ENCODE results near the gene TBC1D10A. TPM values are rescaled to one million over a fixed set of nuclear protein-coding genes. Genes with fewer than 3 reads are reported as not detected.

Gene TBC1D10A
- total RNA-seq, 4 donors from 2014 or later: 46.8 to 63.9 (median 52.1) TPM

- TF ChIP-seq POLR2A (IDR thresholded peaks at IDR 0.05) (no peak), EP300 (IDR thresholded peaks at IDR 0.05) (no peak)
- TF ChIP-seq, protein P1, sequence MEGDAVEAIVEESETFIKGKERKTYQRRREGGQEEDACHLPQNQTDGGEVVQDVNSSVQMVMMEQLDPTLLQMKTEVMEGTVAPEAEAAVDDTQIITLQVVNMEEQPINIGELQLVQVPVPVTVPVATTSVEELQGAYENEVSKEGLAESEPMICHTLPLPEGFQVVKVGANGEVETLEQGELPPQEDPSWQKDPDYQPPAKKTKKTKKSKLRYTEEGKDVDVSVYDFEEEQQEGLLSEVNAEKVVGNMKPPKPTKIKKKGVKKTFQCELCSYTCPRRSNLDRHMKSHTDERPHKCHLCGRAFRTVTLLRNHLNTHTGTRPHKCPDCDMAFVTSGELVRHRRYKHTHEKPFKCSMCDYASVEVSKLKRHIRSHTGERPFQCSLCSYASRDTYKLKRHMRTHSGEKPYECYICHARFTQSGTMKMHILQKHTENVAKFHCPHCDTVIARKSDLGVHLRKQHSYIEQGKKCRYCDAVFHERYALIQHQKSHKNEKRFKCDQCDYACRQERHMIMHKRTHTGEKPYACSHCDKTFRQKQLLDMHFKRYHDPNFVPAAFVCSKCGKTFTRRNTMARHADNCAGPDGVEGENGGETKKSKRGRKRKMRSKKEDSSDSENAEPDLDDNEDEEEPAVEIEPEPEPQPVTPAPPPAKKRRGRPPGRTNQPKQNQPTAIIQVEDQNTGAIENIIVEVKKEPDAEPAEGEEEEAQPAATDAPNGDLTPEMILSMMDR (IDR thresholded peaks at IDR 0.05): no peak
- Histone ChIP-seq H3K27me3 (no peaks in the 10 kb centered on the region), H3K36me3 (peaks cover 0 to 28% (median 0%) of the 10 kb centered on the region in 3 donors), H3K4me1 (no peaks in the 10 kb centered on the region), H3K4me3 (no peak overlapping the region), H3K27ac (no peak overlapping the region), H3K9me3 (no peaks in the 10 kb centered on the region)
- DNase-seq (ENCODE audit: low spot score in 2 of 2): no peak
- WGBS, 2 donors: 82 to 86% methylated on average over 12 to 13 of the region's 13 CpGs
These were observed 45.2 kb upstream of the TBC1D10A start for GRCh38 chr22:30371981-30372380.

DNA sequence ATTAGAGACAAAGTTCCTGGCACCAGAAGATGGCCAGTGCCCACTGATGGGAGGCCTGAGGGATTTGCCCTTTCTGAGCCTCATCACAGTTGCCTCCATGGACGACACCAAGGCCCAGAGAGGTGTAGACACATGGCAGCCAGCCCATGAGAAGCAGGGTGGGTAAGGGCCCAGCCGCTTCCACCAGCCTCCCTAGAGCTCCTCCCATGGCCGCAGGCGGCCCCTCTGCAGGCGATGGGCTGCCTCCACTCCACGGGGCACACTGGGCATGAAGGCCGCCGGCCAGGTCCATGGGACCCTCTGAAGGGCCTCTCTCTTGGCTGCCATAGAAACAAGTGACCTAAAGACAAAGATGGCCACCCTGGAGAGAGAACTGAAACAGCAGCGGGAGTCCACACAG is 44.6 kb upstream of the TBC1D10A start:
- no peak for DNase-seq (ENCODE audit: low spot score in 2 of 2)
- TF ChIP-seq, protein P1 (IDR thresholded peaks at IDR 0.05): no peak
- TF ChIP-seq POLR2A (IDR thresholded peaks at IDR 0.05) (no peak), EP300 (IDR thresholded peaks at IDR 0.05) (no peak)
- no peaks in the 10 kb centered on the region for H3K9me3 ChIP-seq
- no peak overlapping the region for H3K4me3 ChIP-seq
- WGBS, 2 donors: 94 to 96% methylated on average over 9 of the region's 9 CpGs
- H3K36me3 ChIP-seq: peaks cover 0 to 24% (median 0%) of the 10 kb centered on the region in 3 donors
- H3K4me1 ChIP-seq: no peaks in the 10 kb centered on the region
- no peak overlapping the region for H3K27ac ChIP-seq
- H3K27me3 ChIP-seq: no peaks in the 10 kb centered on the region

DNA sequence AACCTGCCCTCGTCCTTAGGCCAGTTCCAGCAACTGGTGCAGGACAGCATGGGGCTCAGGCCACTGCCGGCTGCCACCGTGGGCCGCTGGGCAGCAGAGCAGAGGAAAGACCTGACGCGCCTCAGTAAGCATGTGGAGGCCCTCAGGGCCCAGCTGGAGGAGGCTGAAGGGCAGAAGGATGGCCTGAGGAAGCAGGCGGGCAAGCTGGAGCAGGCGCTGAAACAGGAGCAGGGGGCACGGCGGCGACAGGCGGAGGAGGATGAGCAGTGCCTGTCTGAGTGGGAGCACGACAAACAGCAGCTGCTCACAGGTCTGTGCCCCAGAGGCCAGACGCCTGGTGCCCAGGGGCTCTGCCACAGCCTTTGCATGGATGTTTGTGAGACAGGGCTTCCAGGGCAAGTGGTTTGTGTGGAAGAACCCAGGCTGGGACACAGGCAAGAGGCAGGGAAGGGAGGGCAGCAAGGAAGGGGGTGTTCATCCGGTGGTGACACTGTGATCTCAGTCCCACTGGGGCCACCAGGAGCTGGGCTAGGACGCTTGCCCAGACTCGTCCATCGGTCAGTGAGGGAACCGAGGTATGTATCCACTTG is 44.0 kb upstream of the TBC1D10A start:
- 85% methylated on average over 18 to 19 of the region's 19 CpGs for WGBS, 2 donors
- Histone ChIP-seq H3K27me3 (no peaks in the 10 kb centered on the region), H3K4me1 (no peaks in the 10 kb centered on the region), H3K27ac (no peak overlapping the region), H3K9me3 (no peaks in the 10 kb centered on the region), H3K36me3 (peaks cover 0 to 27% (median 0%) of the 10 kb centered on the region in 3 donors), H3K4me3 (no peak overlapping the region)
- DNase-seq (ENCODE audit: low spot score in 2 of 2): no peak
- no peak for TF ChIP-seq POLR2A (IDR thresholded peaks at IDR 0.05)
- TF ChIP-seq, protein P1 (IDR thresholded peaks at IDR 0.05): no peak
- no peak for TF ChIP-seq EP300 (IDR thresholded peaks at IDR 0.05)

DNA sequence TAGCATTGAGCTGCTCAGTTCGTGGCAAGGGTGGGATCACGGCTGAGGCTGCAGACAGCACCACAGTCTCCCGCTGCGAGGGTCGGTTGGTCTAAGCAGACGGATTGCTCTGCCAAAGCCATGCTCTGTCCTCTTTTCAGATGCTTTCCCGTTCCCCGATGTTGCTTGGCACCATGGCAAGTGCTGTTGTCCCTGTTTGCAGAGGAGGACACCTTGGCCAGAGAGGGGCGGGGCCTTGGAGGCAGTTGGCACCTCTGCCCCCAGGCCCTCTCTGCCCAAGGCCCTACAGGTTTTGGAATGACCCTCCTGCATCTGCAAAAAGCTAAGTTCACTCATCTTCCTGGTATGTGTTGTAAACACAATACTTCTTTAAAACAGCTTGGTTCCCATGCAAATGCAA is 41.7 kb upstream of the TBC1D10A start:
- H3K27ac ChIP-seq: no peak overlapping the region
- WGBS, 2 donors: 81 to 85% methylated on average over 9 of the region's 9 CpGs
- no peaks in the 10 kb centered on the region for H3K9me3 ChIP-seq
- no peak for DNase-seq (ENCODE audit: low spot score in 2 of 2)
- H3K27me3 ChIP-seq: no peaks in the 10 kb centered on the region
- H3K4me1 ChIP-seq: no peaks in the 10 kb centered on the region
- TF ChIP-seq EP300 (IDR thresholded peaks at IDR 0.05) (no peak), POLR2A (IDR thresholded peaks at IDR 0.05) (no peak)
- TF ChIP-seq, protein P1 (IDR thresholded peaks at IDR 0.05): no peak
- peaks cover 0 to 15% (median 0%) of the 10 kb centered on the region in 3 donors for H3K36me3 ChIP-seq
- no peak overlapping the region for H3K4me3 ChIP-seq

GRCh38 chr22:30365891-30366290 is 39.1 kb upstream of the TBC1D10A start:
- H3K4me3 ChIP-seq: no peak overlapping the region
- peaks cover 0 to 15% (median 0%) of the 10 kb centered on the region in 3 donors for H3K36me3 ChIP-seq
- 93 to 94% methylated on average over 3 to 18 of the region's 18 CpGs for WGBS, 2 donors
- H3K9me3 ChIP-seq: no peaks in the 10 kb centered on the region
- TF ChIP-seq, protein P1 (IDR thresholded peaks at IDR 0.05): no peak
- no peak for TF ChIP-seq EP300 (IDR thresholded peaks at IDR 0.05)
- TF ChIP-seq POLR2A (IDR thresholded peaks at IDR 0.05): no peak
- no peaks in the 10 kb centered on the region for H3K4me1 ChIP-seq
- H3K27me3 ChIP-seq: no peaks in the 10 kb centered on the region
- DNase-seq (ENCODE audit: low spot score in 2 of 2): no peak
- H3K27ac ChIP-seq: no peak overlapping the region

Measured in tibial nerve (tissue), 4 donors.